ENCODE measurements around the gene LCE1A. TPM values are rescaled to one million over a fixed set of nuclear protein-coding genes. Genes with fewer than 3 reads are reported as not detected.

The LCE1A gene
- total RNA-seq, 1 experiment from 2014 or later = not detected

DNA sequence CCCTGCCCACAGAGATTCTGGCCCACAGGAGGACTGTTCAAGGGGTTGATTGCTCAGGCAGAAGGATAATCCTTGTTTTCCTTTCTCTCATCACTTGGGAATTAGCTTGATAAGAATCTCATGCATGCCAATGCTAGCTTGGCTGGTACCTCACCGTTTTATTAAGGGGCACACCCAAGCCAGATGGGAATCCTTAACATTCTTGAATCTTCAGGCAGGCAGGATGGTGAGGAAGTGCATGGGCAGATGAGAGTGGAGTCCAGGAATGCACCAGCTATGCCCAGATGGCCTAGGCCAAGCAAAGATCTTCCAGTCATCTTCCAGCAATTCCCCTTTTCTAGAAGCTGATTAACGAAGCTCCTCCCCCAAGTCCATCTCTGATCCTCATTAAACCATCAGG, 28.4 kb downstream of the LCE1A start:
- no peaks in the 10 kb centered on the region for H3K9me3 ChIP-seq (ENCODE audit: insufficient read depth, low read depth)
- no peak for DNase-seq

GRCh38 chr1:152858062-152858461, 30.8 kb downstream of the LCE1A start:
- no TSS peak for BruUV-seq (replicated peaks)
- Histone ChIP-seq H3K27ac (no peak overlapping the region), H3K4me2 (no peak overlapping the region), H4K20me1 (ENCODE audit: insufficient read depth) (no peaks in the 10 kb centered on the region), H2AFZ (no peak overlapping the region), H3K9me2 (ENCODE audit: insufficient read depth) (no peaks in the 10 kb centered on the region), H3F3A (ENCODE audit: insufficient read depth, low read depth) (no peaks in the 10 kb centered on the region), H3K36me3 (ENCODE audit: low read depth) (no peaks in the 10 kb centered on the region), H3K27me3 (ENCODE audit: insufficient read depth, low read depth) (peaks cover 4% of the 10 kb centered on the region; the same call in 1 of the 2 replicates), H3K9me3 (ENCODE audit: insufficient read depth, low read depth) (no peaks in the 10 kb centered on the region), H3K79me2 (ENCODE audit: low read depth) (no peaks in the 10 kb centered on the region), H3K4me1 (replicated peaks; ENCODE audit: insufficient read depth) (no peaks in the 10 kb centered on the region), H3K4me3 (no peak overlapping the region)
- DNase-seq = no peak
- CTCF ChIA-PET = no interaction called here
- intact Hi-C loops (cut with micrococcal nuclease; ENCODE audit: unreplicated experiment) = no loop called here
- POLR2A ChIA-PET (ENCODE audit: unreplicated experiment) = no interaction called here
- TF ChIP-seq EZH2 (IDR thresholded peaks at IDR 0.05; ENCODE audit: low read depth) (no peak), CTCF (conservative IDR thresholded peaks at IDR 0.05) (no peak)

More for the DNA sequence above, 28.4 kb downstream of the LCE1A start:
- Histone ChIP-seq H3K36me3 (ENCODE audit: low read depth) (no peaks in the 10 kb centered on the region), H3K27me3 (ENCODE audit: insufficient read depth, low read depth) (peaks cover 4% of the 10 kb centered on the region; the same call in 1 of the 2 replicates), H3K4me2 (no peak overlapping the region), H3K79me2 (ENCODE audit: low read depth) (no peaks in the 10 kb centered on the region), H4K20me1 (ENCODE audit: insufficient read depth) (no peaks in the 10 kb centered on the region), H2AFZ (no peak overlapping the region), H3K27ac (no peak overlapping the region), H3K9me2 (ENCODE audit: insufficient read depth) (no peaks in the 10 kb centered on the region), H3K4me1 (replicated peaks; ENCODE audit: insufficient read depth) (no peaks in the 10 kb centered on the region), H3K4me3 (no peak overlapping the region), H3F3A (ENCODE audit: insufficient read depth, low read depth) (no peaks in the 10 kb centered on the region)
- ChIA-PET CTCF (no interaction called here), POLR2A (ENCODE audit: unreplicated experiment) (no interaction called here)
- no TSS peak for BruUV-seq (replicated peaks)
- intact Hi-C loops (cut with micrococcal nuclease; ENCODE audit: unreplicated experiment) = no loop called here
- TF ChIP-seq EZH2 (IDR thresholded peaks at IDR 0.05; ENCODE audit: low read depth) = no peak
- TF ChIP-seq CTCF (conservative IDR thresholded peaks at IDR 0.05) = no peak

DNA sequence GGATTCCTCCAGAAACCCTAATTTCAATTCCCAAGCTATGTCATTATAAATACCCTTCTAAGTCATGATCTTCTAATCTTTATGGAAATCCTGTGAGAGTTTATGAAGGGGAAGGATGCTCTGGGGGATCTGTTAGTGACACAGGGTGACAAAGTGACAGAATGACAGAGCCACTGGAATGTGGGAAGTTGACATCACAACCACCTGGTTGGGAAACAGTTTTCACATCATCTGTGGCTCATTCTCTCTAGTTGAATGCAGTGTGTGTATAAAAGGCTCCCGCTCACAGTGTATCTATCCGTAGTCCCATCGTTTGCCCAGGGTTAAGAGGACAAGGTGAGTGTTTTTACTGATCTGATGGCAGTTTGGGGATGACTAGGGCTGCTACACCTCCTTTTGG, 32.4 kb downstream of the LCE1A start, which contains the start of gene LCE7A:
Gene LCE7A, plus strand, starts transcription at position 301 of the 400 bp plus-strand sequence. CDS start 702 bp downstream, outside the sequence.
- H2AFZ ChIP-seq = no peak within 1 kb of the TSS
- no peaks in the 10 kb centered on the region for H3F3A ChIP-seq (ENCODE audit: insufficient read depth, low read depth)
- no peak for DNase-seq
- no peaks in the 10 kb centered on the region for H3K36me3 ChIP-seq (ENCODE audit: low read depth)
- no peaks in the 10 kb centered on the region for H3K79me2 ChIP-seq (ENCODE audit: low read depth)
- no peaks in the 10 kb centered on the region for H3K4me1 ChIP-seq (replicated peaks; ENCODE audit: insufficient read depth)
- no peaks in the 10 kb centered on the region for H3K9me2 ChIP-seq (ENCODE audit: insufficient read depth)
- no peak for TF ChIP-seq EZH2 (IDR thresholded peaks at IDR 0.05; ENCODE audit: low read depth)
- TF ChIP-seq CTCF (conservative IDR thresholded peaks at IDR 0.05) = no peak
- H3K4me3 ChIP-seq = no peak within 1 kb of the TSS
- H3K9me3 ChIP-seq (ENCODE audit: insufficient read depth, low read depth) = no peaks in the 10 kb centered on the region
- BruUV-seq (replicated peaks) = no TSS peak
- no peaks in the 10 kb centered on the region for H4K20me1 ChIP-seq (ENCODE audit: insufficient read depth)
- no peak within 1 kb of the TSS for H3K27ac ChIP-seq
- intact Hi-C loops (cut with micrococcal nuclease; ENCODE audit: unreplicated experiment) = no loop called here
- no peak within 1 kb of the TSS for H3K4me2 ChIP-seq
- CTCF ChIA-PET = no interaction called here
- POLR2A ChIA-PET (ENCODE audit: unreplicated experiment) = no interaction called here
- peaks cover 4% of the 10 kb centered on the region; the same call in 1 of the 2 replicates for H3K27me3 ChIP-seq (ENCODE audit: insufficient read depth, low read depth)
